Bone marrow (tissue), 2 donors: ENCODE measurements around the gene SUMF2.
"Not testable (repeated sequence)": the region's sequence is repeated elsewhere in the genome, so short reads cannot be mapped to it uniquely, and the experiment has no call there.

Experiments used
- DNase-seq, 2 donors: peaks; one replicate each; lab custom pipeline; 2025; lab: John Stamatoyannopoulos, UW

SUMF2 gene

DNA sequence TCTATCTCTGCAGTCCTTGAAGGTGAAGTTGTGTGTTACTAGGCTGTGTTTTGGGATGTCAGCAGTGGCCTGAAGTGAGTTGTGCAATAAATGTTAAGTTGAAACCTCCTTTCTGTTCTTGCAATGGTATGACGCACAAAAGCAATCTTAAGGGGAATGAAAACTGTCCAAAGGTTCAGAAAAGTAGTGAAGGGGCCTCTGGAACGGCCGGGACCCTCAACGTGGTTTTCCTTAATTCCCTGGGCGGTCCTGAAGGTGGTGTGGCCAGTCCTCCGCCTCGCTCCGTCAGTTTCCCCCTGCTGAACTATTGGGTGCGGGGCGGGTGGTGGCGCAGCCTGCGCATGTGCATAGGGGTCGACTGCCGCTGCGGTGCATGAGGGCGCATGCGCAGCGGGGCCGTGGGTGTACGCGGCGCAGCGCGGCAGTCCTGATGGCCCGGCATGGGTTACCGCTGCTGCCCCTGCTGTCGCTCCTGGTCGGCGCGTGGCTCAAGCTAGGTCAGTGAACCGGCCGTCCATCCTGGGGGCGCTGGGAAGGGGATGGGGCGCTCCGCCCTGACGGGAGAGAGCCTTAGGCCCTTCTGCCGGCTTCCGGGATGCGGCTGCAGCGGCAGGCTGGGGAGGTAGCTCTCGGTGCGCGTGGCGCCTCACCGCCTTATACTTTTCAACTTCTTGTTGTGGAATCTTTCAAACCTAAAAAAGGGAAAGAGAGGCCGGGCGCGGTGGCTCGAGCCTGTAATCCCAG lies at the start of gene SUMF2:
SUMF2 (plus strand) TSS at position 405 of the 744 bp plus-strand sequence; CDS start at position 431, 26 bp downstream.
- DNase-seq = peak; percentile 69 to 90

GRCh38 chr7:56017015-56017414 lies 47.1 kb upstream of the SUMF2 start:
- not testable (repeated sequence) for DNase-seq

DNA sequence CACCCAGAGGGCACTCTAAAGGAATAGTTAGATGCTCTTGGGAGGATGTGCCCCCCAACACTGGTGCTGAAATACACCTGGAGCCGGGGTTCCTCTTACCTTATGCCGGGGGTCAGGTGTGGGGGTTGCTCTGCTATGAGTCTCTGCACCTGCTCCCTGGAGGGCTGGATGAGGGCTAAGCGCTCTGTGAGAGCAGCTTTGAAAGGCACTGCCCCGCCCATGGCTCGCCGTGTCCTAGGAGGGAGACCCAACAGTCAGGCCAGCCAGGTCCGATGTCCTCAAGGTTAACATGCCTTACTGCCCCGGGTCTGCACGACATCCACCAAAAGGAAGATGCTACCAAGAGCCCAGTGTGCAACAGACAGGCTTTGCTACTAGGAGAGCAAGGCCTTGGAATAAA lies 44.6 kb upstream of the SUMF2 start:
- DNase-seq = no peak

GRCh38 chr7:56023500-56023899 lies 40.6 kb upstream of the SUMF2 start:
- DNase-seq = no peak

GRCh38 chr7:56026538-56026937 lies 37.5 kb upstream of the SUMF2 start:
- no peak for DNase-seq

- DNase-seq = no peak
Observed at GRCh38 chr7:56028942-56029630, 35.0 kb upstream of the SUMF2 start.

- DNase-seq = no peak
Observed at GRCh38 chr7:56030340-56030739, 33.7 kb upstream of the SUMF2 start.

- not testable (repeated sequence) for DNase-seq
Observed at GRCh38 chr7:56031556-56031955, 32.5 kb upstream of the SUMF2 start.

- not testable (repeated sequence) for DNase-seq
Observed at GRCh38 chr7:56032578-56032977, 31.5 kb upstream of the SUMF2 start.

DNA sequence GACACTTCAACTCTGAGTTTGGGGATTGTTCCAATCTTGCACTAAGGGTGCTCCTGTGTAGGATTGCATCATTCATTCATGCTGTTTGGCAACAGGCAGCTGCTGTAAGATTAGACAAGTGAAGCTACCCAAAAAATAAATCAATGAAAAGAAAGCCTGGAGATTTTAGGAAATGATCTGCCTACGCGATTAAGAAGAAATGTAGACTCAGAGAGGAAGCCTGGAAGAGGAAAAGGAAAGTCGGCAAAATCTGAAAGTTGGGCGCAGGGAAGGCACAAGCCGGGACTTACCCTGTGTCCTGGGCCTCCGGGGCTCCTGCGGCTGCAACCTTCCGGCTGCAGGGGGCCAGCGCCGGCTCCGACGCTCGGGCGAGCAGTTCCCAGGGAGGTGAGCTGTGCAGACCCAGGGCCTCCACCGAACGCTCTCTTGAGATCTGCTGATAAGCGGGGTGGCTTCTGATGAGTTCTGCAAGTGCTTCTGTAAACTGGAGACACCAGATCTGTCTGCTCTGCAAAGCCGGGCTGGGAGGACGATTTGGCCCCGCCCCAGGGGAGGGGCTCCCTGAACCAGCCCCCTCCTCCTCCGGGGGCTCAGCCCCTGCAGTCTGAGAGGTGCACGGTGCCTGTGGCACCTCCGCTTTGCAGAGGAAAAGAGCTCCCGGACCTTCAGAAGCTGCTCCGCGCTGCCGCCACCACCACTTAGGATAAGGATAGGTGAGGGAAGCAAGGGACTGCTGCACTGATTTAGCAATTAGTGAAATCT lies 30.2 kb upstream of the SUMF2 start:
- peak; percentile 49 to 74 for DNase-seq

- no peak for DNase-seq
Observed at GRCh38 chr7:56040730-56041129, 23.4 kb upstream of the SUMF2 start.

GRCh38 chr7:56045758-56046157 lies 18.3 kb upstream of the SUMF2 start:
- not testable (repeated sequence) for DNase-seq

DNA sequence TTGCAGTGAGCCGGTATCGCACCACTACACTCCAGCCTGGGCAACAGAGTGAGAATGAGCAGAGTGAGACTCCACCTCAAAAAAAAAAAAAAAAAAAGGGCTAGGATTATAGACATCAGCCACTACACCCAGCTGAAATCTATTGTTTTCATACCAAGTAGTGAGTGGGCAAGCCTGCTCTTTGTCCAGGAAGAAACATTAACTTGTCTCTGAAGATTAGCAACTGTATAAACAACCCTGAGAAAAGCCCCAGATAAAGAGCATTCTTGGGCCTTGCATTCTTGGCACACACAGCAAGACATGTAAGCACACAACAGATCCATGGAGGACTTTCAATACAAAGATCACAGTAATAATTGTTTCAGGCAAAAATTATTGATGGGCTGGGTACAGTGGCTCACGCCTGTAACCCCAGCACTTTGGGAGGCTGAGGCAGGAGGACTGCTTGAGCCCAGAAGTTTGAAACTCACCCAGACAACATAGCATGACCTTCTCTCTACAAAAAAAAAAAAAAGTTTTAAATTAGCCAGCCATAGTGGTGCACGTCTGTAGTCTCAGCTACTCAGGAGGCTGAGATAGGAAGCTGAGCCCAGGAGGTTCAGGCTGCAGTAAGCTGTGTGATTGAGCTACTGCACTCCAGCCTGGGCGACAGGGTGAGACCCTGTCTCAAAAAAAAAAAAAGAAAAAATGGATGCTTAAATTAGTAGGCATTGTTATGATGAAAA lies 17.2 kb upstream of the SUMF2 start:
- DNase-seq = no peak

- DNase-seq = not testable (repeated sequence)
Observed at GRCh38 chr7:56047446-56048116, 16.5 kb upstream of the SUMF2 start.

DNA sequence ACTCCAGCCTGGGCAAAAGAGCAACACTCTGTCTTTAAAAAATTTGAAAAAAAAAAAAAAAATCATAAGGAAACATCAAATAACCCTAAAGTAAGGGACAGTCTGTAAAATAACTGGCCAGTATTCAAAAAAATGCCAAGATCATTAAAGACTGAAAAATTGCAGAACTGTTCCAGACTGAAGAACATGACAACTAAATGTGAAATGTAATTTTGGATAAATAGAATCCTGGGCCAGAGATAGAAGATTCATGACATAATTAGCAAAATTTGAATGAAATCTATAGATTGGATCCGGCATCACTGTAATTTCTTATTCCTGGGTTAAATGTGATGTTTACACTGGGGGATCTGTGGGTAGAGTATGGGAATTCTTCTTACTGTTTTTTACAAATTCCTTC lies 15.8 kb upstream of the SUMF2 start:
- no peak for DNase-seq

GRCh38 chr7:56048763-56049162 lies 15.3 kb upstream of the SUMF2 start:
- not testable (repeated sequence) for DNase-seq

DNA sequence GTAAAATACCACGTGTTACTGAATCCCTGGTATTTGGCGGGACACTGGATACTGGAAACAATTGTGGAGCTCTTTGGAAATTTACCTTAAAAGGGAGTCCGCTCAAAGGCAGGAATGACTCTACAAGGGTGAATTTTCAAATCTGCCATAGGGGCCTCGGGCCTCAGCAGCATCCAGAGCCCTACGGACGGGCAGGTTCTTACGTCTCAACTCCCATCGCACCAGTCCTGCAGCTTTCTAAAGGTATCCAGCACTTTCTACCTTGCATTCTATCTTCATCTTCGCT lies 13.1 kb upstream of the SUMF2 start:
- DNase-seq = no peak

GRCh38 chr7:56051339-56052191 lies 12.5 kb upstream of the SUMF2 start, which contains the start of the genes CCT6A and PSPH:
Gene CCT6A, plus strand, starts transcription at chr7:56051765. Its CDS starts 84 bp downstream, at chr7:56051849.
Gene PSPH, minus strand, starts transcription at chr7:56051444. Its CDS starts 30,232 bp downstream, at chr7:56021212.
- peak; percentile 74 to 84 for DNase-seq

- DNase-seq = no peak
Observed at GRCh38 chr7:56053379-56053778, 10.7 kb upstream of the SUMF2 start.

- no peak for DNase-seq
Observed at GRCh38 chr7:56053993-56054392, 10.1 kb upstream of the SUMF2 start.
